Renal pelvis (tissue), 4 donors: Measurements from ENCODE around the gene SLC33A1. TPM values are rescaled to one million over a fixed set of nuclear protein-coding genes. Genes with fewer than 3 reads are reported as not detected.

ENCODE experiments used
- DNase-seq: peaks from one replicate; pipeline ENCODE4 v3.0.0-alpha.2; 2013
- polyA plus RNA-seq, 3 donors: library from polyadenylated mRNA; unstranded; fragments of 120-200 nt; gene quantifications; one replicate each; pipeline ENCODE4 v1.2.1, GENCODE V29; 2013; ENCODE audit not compliant: insufficient read length in 3 of 3

Gene SLC33A1
- polyA plus RNA-seq, 3 donors: 37.3 to 44.9 (median 38.0) TPM

DNA sequence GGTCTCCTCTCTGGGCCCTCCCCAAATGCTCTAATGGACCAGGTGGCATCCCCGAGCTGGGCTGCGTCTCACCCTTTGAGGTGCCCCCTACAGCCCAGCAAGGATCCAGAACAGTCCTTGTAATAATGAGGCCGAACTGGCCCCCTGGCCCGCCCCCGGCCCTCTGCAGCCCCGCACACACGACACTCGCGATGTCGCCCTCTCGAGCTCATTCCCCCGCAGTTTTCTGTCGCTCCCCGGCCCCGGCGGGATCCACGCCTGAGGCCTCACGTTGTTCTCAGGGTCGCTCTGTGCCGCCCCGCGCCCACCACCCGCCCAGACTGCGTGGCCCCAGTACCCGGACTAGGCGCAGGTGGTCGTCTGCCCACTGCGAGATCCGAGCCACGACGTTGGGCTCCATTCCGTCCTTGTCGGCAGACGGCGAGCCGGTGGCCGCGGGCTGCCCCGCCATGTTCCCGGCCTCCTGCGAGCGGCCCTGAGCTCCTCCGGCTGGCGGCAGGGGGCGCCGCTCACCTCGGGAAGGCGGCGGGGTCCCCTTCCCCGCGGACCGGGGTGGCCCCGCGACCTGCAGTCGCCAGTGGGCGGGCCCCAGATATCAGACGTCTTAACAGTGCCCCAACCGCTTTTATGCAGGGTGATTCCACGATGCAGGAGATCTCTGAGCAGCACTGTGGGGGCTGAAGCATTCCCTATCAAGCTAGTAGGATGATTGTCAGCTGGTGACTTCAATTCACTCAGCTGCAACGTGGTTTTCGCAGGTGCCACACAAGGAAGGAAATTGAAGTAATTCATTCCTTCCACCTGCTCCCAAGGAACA lies 48.2 kb downstream of the SLC33A1 start, which contains the start of gene C3orf33:
Gene C3orf33, minus strand, starts transcription at position 477 of the 817 bp plus-strand sequence. Its CDS starts 26 bp downstream, at position 451.
- peak; percentile 66 for DNase-seq

DNA sequence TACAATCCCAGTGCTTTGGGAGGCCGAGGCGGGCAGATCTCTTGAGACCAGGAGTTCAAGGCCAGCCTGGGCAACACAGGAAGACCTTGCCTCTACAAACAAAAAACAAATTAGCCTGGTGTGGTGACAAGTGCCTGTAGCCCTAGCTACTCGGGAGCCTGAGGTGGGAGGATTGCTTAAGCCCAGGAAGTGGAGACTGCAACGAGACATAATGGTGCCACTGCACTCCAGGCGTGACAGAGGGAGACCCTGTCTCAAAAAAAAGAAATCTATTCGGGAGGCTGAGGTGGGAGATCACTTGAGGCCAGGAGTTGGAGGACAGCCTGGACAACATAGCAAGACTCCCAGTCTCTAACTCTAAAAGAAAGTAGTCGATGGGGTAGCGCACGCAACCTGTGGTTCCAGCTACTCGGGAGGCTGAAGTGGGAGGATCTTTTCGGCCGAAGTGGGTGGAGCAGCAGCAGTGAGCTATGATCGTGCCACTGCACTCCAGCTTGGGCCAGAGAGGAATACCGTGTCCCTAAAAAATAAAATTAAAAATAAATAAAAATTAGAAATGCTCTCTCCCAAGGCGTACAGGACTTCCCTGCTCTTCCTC lies 48.9 kb downstream of the SLC33A1 start:
- no peak for DNase-seq

DNA sequence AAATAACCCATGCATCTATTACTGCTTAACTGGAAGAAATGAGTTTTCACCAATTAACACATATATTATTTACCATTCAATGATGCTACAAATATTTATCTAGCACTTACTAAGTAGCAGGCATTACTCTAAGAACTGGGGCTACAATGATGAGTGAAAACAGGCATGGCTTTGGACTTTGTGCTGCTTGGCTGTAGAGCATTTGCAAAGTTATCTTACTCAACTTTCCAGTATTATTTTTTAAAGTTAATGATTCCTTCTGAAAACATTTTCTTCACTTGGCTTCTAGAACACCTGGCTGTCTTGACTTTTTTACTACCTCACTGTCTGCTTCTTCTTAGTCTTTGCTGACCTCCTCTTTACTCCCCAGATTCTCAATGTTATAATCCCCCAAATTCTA lies 49.9 kb downstream of the SLC33A1 start:
- no peak for DNase-seq

DNA sequence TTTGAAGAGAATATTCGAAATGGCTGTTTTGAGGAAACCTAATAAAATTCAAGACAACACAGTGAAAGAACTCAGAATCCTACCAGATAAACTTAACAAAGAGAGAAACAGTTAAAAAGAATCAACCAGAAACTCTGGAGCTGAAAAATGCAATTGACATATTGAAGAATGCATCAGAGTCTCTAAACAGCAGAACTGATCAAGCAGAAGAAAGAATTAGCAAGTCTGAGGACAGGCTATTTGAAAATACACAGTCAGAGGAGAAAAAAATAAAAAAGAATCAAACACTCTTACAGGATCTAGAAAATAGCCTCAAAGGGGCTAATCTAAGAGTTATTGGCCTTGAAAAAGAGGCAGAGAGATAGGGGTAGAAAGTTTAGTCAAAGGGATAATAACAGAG lies 61.7 kb downstream of the SLC33A1 start:
- DNase-seq: no peak

DNA sequence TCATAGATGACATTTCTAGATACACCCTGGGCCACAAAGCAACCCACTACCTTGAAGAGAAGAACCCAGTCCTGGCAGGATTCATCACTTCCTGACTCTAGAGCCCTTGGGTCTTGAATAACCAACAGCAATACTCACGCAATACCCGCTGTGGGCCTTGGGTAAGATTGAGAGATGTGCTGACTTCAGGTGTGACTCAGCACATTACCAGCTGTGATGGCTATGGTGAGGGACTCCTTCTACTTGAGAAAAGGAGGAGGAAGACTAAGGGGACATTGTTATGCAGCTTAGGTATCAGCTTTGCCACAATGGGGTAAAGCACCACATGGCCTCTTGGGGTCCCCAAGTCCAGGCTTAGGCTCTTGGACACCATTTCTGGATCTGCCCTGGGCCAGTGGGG lies 63.0 kb downstream of the SLC33A1 start:
- DNase-seq: no peak

DNA sequence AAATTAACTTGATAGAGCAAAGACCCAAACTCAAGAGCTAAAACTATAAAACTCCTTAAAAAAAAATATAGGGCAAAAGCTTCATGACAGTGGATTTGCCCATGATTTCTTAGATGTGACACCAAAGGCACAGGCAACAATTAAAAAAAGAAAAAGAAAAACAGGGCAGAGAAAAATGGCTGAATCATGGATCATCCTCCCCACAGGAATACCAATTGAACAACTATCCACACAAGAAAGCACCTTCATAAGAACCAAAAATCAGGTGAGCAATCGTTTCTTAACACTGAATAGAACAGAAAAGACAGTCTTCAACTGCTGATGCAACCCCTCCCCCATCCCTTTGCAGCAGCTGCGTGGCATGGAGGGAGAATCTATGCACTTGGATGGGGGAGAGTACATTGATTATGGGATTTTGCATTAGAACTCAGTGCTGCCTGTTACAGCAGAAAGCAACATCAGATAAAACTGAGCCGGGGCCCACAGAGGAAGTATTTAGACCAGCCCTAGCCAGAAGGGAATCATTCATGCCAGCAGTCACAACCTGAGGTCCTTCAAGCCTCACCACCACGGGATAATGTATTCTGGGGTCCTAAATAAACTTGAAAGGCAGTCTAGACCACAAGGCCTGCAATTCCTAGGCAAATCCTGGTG lies 63.8 kb downstream of the SLC33A1 start:
- DNase-seq: no peak

DNA sequence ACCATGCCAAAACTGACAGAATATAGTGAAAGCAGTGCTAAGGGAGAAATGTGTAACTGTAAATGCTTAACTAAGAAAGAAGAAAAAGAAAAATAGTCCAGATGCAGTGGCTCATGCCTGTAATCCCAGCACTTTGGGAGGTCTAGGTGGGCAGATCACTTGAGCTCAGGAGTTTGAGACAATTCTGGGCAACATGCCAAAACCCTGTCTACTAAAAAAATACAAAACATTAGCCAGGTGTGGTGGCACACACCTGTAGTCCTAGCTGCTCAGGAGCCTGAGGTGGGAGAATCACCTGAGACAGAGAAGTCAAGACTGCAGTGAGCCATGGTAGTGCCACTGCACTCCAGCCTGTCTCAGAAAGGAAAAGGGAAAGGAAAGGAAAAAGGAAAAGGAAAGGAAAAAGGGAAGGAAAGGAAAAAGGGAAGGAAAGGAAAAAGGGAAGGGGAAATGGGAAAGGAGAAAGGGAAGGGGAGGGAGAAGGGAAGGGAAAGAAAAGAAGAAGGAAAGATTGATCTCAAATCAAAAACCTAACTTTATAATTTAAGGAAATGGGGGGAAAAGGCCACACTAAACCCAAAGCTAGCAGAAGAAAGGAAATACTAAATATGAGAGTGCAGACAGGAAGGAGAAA lies 68.4 kb downstream of the SLC33A1 start:
- no peak for DNase-seq

DNA sequence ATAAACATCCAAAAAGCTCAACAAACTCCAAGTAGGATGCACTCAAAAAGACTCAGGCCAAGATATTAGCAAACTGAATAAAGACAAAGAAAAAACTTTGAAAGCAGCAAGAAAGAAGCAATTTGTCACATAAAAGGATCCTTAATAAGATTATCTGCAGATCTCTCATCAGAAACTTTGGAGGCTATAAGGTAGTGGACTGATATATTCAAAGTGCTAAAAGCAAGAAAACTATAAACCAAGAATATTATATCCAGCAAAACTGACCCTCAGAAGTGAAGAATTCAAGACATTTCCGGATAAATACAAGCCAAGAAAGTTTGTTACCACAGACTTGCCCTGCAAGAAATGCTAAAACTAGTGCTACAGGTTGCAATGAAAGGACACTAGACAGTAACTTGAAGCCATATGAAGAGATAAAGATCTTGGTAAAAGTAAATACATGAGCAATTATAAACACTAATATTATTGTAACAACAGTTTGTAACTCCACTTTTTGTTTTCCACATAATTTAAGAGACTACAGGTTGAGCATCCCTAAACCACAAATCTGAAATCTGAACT lies 71.8 kb downstream of the SLC33A1 start:
- no peak for DNase-seq

DNA sequence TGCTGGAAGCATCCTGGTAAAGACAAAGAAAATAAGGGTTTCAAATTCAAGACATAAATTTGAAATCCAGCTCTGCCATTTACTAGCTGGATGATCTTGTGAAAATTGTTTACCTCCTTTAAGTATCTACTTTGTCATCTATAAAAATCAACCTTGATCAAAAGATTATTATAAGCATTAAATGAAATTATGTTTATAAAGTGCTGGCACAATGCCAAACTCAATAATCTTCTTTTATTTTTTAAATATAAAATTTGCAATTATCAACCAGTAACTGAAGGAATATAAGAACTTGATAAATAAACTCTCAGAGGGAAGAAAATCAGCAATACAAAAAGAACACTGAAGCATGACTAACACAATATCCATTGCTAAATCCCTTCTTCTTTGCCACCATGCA lies 73.9 kb downstream of the SLC33A1 start:
- DNase-seq: no peak

DNA sequence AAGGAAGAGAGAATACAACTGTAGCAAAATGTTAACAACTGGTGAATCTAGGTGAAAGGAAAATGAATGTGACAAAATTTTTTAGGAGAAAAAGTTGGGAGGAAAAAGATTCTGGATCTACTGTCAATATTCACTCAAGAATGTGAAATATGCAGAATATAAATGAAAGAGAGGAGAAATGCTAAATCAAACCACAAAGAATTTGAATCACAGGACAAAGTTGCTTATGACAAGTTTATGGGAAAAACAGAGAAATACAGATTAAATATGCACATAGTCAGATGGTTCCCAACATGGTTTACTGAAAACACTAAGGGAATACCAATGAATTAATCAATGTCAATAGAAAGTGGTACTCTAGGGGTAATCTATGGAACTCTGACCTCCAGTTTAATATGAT lies 75.8 kb downstream of the SLC33A1 start:
- DNase-seq: no peak

DNA sequence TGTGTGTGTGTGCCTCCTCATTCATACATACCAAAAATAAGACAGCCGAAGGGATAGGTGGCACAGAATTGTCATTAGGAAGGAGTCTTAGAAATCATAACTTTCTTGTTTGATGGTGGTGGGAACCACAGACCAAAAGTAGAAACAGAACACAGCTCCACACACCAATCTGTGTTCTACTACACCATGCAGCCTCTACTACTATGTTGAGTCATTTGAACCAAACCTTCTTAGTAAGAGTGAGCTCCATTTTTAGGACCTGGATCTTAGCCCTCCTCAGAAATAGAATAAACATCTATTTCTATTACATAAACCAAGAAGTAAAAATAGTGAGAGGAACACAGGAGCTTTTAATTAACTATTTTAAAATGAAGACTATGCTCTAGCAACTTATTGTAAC lies 81.4 kb downstream of the SLC33A1 start:
- DNase-seq: no peak

DNA sequence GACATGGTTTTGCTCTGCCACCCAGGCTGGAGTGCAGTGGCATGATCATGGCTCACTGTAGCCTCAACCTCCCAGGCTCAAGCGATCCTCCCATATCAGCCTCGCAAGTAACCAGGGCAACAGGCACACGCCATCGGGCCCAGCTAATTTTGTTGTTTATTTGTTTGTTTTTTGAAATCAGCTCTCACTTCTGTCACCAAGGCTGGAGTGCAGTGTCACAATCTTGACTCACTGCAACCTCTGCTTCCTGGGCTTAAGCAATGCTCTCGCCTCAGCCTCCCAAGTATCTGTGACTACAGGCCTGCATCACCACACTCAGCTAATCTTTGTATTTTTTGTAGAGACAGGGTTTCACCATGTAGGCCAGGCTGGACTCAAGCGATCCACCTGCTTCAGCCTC lies 83.1 kb downstream of the SLC33A1 start:
- no peak for DNase-seq

Other genes starting within 250 kb of the SLC33A1 start
- gene PLCH1, start 109.4 kb downstream of the SLC33A1 start, polyA plus RNA-seq: 10 to 100 TPM; 10.7 to 12.8 (median 12.0) TPM
- 10 to 100 TPM in 2 of 3 donors, 1 to 10 TPM in 1; 7.4 to 12.9 (median 11.6) TPM for gene C3orf33, start 48.1 kb downstream of the SLC33A1 start, polyA plus RNA-seq
- 10 to 100 TPM; 56.6 to 62.8 (median 62.3) TPM for gene GMPS, start 16.2 kb upstream of the SLC33A1 start, polyA plus RNA-seq